OCI-M2 (cell line): ENCODE results near the gene KRTAP12-3.
"Not testable (repeated sequence)": the region's sequence is repeated elsewhere in the genome, so short reads cannot be mapped to it uniquely, and the experiment has no call there.

Experiments used
- DNase-seq: peaks from one replicate; lab custom pipeline; 2025; ENCODE audit not compliant: unreplicated experiment; lab: John Stamatoyannopoulos, UW

The KRTAP12-3 gene

DNA sequence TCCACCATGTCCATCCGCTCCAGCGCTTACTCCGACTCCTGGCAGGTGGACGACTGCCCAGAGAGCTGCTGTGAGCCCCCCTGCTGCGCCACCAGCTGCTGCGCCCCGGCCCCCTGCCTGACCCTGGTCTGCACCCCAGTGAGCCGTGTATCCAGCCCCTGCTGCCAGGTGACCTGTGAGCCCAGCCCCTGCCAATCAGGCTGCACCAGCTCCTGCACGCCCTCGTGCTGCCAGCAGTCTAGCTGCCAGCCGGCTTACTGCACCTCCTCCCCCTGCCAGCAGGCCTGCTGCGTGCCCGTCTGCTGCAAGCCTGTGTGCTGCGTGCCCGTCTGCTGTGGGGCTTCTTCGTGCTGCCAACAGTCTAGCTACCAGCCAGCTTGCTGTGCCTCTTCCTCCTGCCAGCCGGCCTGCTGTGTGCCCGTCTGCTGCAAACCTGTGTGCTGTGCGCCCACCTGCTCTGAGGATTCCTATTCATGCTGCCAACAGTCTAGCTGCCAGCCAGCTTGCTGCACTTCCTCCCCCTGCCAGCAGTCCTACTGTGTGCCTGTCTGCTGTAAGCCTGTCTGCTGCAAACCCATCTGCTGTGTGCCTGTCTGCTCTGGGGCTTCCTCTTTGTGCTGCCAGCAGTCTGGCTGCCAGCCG lies 30.4 kb upstream of the KRTAP12-3 start:
- DNase-seq = not testable (repeated sequence)

- DNase-seq = not testable (repeated sequence)
Observed at GRCh38 chr21:44627831-44628233, 29.9 kb upstream of the KRTAP12-3 start.

- DNase-seq = no peak
Observed at GRCh38 chr21:44628707-44629391, 28.9 kb upstream of the KRTAP12-3 start.

- no peak for DNase-seq
Observed at GRCh38 chr21:44630440-44630839, 27.3 kb upstream of the KRTAP12-3 start.

GRCh38 chr21:44632067-44632466 lies 25.7 kb upstream of the KRTAP12-3 start:
- DNase-seq = no peak

- no peak for DNase-seq
Observed at GRCh38 chr21:44636209-44637017, 21.3 kb upstream of the KRTAP12-3 start.

- DNase-seq = no peak
Observed at GRCh38 chr21:44637018-44637850, 20.5 kb upstream of the KRTAP12-3 start, which contains the start of gene KRTAP10-10. Gene KRTAP10-10, plus strand, starts transcription at chr21:44637356. Its CDS starts 62 bp downstream, at chr21:44637418.

DNA sequence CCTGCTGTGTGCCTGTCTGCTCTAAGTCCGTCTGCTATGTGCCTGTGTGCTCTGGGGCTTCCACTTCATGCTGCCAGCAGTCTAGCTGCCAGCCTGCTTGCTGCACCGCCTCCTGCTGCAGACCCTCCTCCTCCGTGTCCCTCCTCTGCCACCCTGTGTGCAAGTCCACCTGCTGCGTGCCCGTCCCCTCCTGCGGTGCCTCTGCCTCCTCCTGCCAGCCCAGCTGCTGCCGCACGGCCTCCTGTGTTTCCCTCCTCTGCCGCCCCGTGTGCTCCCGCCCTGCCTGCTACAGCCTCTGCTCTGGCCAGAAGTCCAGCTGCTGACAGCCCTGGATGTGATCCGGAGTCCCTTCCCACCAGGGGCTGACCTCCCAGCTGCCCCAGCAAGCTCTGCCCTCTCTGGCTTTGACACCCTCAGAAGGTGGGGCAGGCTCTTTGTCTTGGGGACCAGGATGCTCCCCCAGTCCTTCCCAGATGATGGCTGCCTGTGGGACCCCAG lies 19.8 kb upstream of the KRTAP12-3 start:
- not testable (repeated sequence) for DNase-seq

- not testable (repeated sequence) for DNase-seq
Observed at GRCh38 chr21:44638506-44639330, 19.0 kb upstream of the KRTAP12-3 start.

DNA sequence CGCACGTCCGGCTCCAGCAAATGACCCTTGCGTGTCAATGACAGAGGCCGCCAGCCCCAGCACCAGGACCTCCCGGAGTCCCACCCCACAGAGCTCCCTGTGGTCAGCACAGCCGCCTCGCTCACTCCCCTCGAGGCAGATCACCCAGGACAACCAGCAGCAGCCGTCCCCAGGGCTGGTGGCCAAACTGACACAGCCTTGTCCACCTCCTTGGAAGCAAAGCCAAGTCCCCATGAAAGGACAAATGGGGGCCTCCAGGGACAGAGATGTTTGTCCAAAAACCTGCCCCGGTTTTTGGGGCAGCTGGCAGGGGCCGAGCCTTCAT lies 18.4 kb upstream of the KRTAP12-3 start:
- DNase-seq = no peak

DNA sequence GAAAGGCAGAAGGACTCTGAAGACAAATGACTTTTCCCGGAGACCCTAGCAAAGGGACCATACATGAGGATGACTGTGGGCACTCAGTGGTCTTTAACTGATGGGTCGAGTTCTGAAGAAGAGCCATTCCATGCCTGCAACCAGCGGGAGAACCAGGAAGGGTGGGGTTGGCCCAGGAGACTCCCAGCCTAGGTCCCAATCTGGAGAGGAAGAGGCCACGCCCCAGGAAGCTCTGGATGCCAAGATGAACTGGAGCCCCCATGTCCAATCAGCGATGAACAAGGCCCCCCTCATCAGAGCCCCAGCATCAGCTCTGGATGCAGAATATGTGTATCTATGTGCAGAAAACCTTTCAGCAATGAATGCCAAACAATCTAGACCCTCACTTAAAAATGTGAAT lies 17.0 kb upstream of the KRTAP12-3 start:
- no peak for DNase-seq

- DNase-seq = no peak
Observed at GRCh38 chr21:44643741-44644310, 13.9 kb upstream of the KRTAP12-3 start.

DNA sequence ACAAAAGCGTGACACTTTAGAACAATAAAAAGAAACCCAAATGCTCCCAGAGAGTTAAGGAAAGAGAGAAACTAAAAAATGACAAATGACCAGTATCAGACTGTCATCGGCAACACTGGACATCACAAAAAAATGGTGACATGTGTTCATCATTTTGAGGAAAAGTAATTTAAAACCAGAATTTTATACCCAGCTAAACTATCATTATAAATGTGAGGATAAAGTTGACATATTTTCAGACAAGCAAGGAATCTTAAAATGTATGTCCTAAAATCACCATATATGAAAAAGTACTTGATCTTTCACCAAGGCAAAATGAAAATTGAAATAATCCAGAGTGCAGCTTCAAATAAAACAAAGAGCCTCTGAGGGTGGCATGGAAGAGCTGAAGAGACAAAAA lies 12.9 kb upstream of the KRTAP12-3 start:
- no peak for DNase-seq

GRCh38 chr21:44646366-44647221 lies 11.1 kb upstream of the KRTAP12-3 start, which contains the start of gene KRTAP10-11:
Gene KRTAP10-11, plus strand, starts transcription at chr21:44646414. Its CDS starts 45 bp downstream, at chr21:44646459.
- DNase-seq = not testable (repeated sequence)

GRCh38 chr21:44647222-44647552 lies 10.5 kb upstream of the KRTAP12-3 start:
- no peak for DNase-seq

- no peak for DNase-seq
Observed at GRCh38 chr21:44648557-44649311, 9.0 kb upstream of the KRTAP12-3 start.

DNA sequence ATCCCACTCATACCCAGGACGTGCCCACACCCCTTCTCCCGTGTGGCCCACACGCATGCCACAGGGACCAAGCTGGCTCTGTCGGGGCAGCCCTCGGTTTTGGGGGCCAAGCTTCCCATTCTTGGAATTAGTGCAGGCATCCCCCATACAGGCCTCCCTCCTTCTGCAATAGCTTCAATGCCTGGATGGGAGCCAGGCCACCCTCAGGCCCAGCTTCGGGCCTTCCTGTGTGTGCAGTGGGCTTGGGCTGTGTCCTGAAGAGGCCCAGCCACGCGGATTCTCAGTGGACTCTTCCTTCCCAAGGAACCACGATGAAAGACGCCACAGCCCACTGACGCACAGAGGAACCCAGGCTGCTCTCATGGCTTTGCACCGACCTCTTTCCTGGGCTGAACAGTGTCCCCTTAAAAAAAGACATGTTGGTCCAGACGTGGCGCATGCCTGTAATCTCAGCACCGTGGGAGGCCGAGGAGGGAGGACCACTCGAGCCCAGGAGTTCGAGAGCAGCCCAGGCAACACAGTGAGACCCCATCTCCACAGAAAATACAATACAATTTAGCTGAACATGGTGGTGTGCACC lies 8.1 kb upstream of the KRTAP12-3 start:
- no peak for DNase-seq
